Right atrium auricular region (tissue), 2 donors: ENCODE results near the gene RPS6KA3. TPM values are rescaled to one million over a fixed set of nuclear protein-coding genes. Genes with fewer than 3 reads are reported as not detected.
"Not testable (repeated sequence)": the region's sequence is repeated elsewhere in the genome, so short reads cannot be mapped to it uniquely, and the experiment has no call there.

Source experiments
- DNase-seq: peaks from one replicate; pipeline ENCODE4 v3.0.0-alpha.2; 2019; ENCODE audit warnings: low spot score
- H3K27ac ChIP-seq, 2 donors: fragments of 200-600 bp; sonication (generic); 1 replicate in 1 of 2; 2 replicates in 1 of 2; pipeline ENCODE4 v1.5.1; 2016 to 2019
- H3K27me3 ChIP-seq, 2 donors: fragments of 200-600 bp; sonication (generic); one replicate each; pipeline versions ENCODE4 v1.5.1 to v1.6.0; 2017 to 2019
- H3K36me3 ChIP-seq: fragments of 200-600 bp; sonication (generic); one replicate; pipeline ENCODE4 v1.5.1; 2016
- H3K4me1 ChIP-seq, 2 donors: fragments of 200-600 bp; sonication (generic); one replicate each; pipeline versions ENCODE4 v1.5.1 to v1.6.0; 2017 to 2019
- H3K4me3 ChIP-seq, 2 donors: fragments of 200-600 bp; sonication (generic); 1 replicate in 1 of 2; 2 replicates in 1 of 2; pipeline ENCODE4 v1.5.1; 2017 to 2019; ENCODE audit warnings: mild to moderate bottlenecking in 1 of 2, moderate library complexity in 1 of 2
- H3K9me3 ChIP-seq, 2 donors: fragments of 200-600 bp; sonication (generic); one replicate each; pipeline ENCODE4 v1.5.1; 2019
- CTCF ChIP-seq, 2 donors: fragments of 200-600 bp; sonication (generic); IDR thresholded peaks; one replicate each; pipeline ENCODE4 v1.5.1; 2019; ENCODE audit warnings: antibody characterized with exemption in 2 of 2
- total RNA-seq, 2 donors: library from RNA; depleted of rRNA; stranded (reverse); fragments of >200 nt; gene quantifications; one replicate each; pipeline ENCODE4 v1.1.0, GENCODE V29; 2016

The RPS6KA3 gene
- total RNA-seq, 2 donors from 2014 or later: 25.4 to 30.5 TPM

GRCh38 chrX:20132666-20133065, 134.0 kb downstream of the RPS6KA3 start:
- Histone ChIP-seq H3K4me1 (no peaks in the 10 kb centered on the region), H3K27ac (no peak overlapping the region), H3K4me3 (no peak overlapping the region), H3K9me3 (no peaks in the 10 kb centered on the region), H3K27me3 (no peaks in the 10 kb centered on the region), H3K36me3 (peaks cover 64% of the 10 kb centered on the region)
- DNase-seq: no peak
- no peak for TF ChIP-seq CTCF (IDR thresholded peaks at IDR 0.05)

- DNase-seq: no peak
- peaks cover 41% of the 10 kb centered on the region for H3K36me3 ChIP-seq
Observed at GRCh38 chrX:20130357-20130756, 136.4 kb downstream of the RPS6KA3 start.

GRCh38 chrX:20129547-20129946, 137.2 kb downstream of the RPS6KA3 start:
- Histone ChIP-seq H3K27me3 (no peaks in the 10 kb centered on the region), H3K9me3 (no peaks in the 10 kb centered on the region), H3K4me3 (no peak overlapping the region), H3K4me1 (no peaks in the 10 kb centered on the region), H3K36me3 (peaks cover 43% of the 10 kb centered on the region), H3K27ac (no peak overlapping the region)
- no peak for DNase-seq
- no peak for TF ChIP-seq CTCF (IDR thresholded peaks at IDR 0.05)

More at GRCh38 chrX:20130357-20130756, 136.4 kb downstream of the RPS6KA3 start:
- H3K4me3 ChIP-seq: no peak overlapping the region
- H3K9me3 ChIP-seq: no peaks in the 10 kb centered on the region
- no peaks in the 10 kb centered on the region for H3K27me3 ChIP-seq
- no peak overlapping the region for H3K27ac ChIP-seq
- no peak for TF ChIP-seq CTCF (IDR thresholded peaks at IDR 0.05)
- no peaks in the 10 kb centered on the region for H3K4me1 ChIP-seq

GRCh38 chrX:20128670-20129069, 138.0 kb downstream of the RPS6KA3 start:
- no peaks in the 10 kb centered on the region for H3K27me3 ChIP-seq
- peaks cover 46% of the 10 kb centered on the region for H3K36me3 ChIP-seq
- DNase-seq: no peak
- H3K4me3 ChIP-seq: no peak overlapping the region
- no peak overlapping the region for H3K27ac ChIP-seq
- TF ChIP-seq CTCF (IDR thresholded peaks at IDR 0.05): no peak
- H3K4me1 ChIP-seq: no peaks in the 10 kb centered on the region
- H3K9me3 ChIP-seq: no peaks in the 10 kb centered on the region

GRCh38 chrX:20127440-20127839, 139.3 kb downstream of the RPS6KA3 start:
- not testable (repeated sequence) for H3K9me3 ChIP-seq, H3K4me1 ChIP-seq, H3K27ac ChIP-seq, H3K4me3 ChIP-seq, DNase-seq, H3K27me3 ChIP-seq
- peak in 1 of 2 donors; percentile 50 for TF ChIP-seq CTCF (IDR thresholded peaks at IDR 0.05)
- H3K36me3 ChIP-seq: peaks cover 41% of the 10 kb centered on the region

GRCh38 chrX:20126833-20127232, 139.9 kb downstream of the RPS6KA3 start:
- H3K9me3 ChIP-seq, H3K4me1 ChIP-seq, DNase-seq, H3K4me3 ChIP-seq, H3K27ac ChIP-seq, H3K27me3 ChIP-seq: not testable (repeated sequence)
- H3K36me3 ChIP-seq: peaks cover 39% of the 10 kb centered on the region
